Stimulated activated CD8-positive, alpha-beta memory T cell treated with anti-CD3 and anti-CD28 coated beads, Interleukin-2, amount 100 ng/mL, for 1 hour (primary cell): ENCODE data around the gene MUC12.

ENCODE experiments used
- DNase-seq, 2 donors: peaks; one replicate each; pipeline ENCODE4 v3.0.0-alpha.2; 2020; ENCODE audit warnings: low read depth in 2 of 2

The MUC12 gene

GRCh38 chr7:101066141-101066832 lies 96.9 kb downstream of the MUC12 start:
- DNase-seq: no peak

DNA sequence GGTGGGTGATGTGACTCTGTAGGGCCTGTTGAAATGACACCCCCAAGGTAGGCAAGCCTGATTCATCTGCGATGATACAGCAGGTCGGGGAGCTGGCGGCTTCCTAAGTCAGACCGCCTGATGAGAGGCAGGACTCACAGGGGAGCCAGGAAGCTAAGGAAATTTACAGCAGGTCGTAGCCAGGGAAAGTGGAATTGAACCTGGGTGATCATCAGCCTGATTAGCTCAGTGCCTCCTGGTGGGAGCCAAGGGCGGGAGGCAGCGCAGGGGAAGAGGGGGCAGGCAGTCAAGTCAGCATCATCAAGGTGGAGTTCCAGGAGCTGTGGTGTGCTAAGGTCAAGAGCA lies 97.4 kb downstream of the MUC12 start:
- DNase-seq: no peak

DNA sequence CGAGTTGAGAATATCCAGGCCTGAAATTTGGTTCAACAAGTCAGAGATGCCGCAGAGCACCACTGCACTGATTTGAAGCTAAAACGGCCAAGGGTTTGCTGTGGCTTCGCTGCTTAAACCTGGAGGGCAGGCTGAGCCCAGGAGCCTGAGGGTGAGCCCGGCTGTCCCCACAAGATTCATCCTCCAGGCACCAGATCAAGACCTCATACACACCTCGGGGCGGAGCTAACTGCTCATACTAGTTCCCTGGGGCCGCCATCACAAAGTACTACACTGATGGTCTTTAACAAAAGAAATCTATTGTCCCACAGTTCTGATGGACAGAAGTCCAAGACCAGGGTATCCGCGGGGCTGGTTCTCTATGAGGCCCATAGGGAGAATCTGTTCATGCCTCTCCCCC lies 99.0 kb downstream of the MUC12 start:
- no peak for DNase-seq
